Esophagus muscularis mucosa (tissue), 4 donors: ENCODE data around the gene CEP112.

Experiments used
- CTCF ChIP-seq, 3 experiments: fragments of 200-600 bp in 2 of 3; fragments of 450-650 bp in 1 of 3; sonication (generic) in 2 of 3; IDR thresholded peaks; one replicate each; pipeline ENCODE4 v1.5.1; 2017 to 2019; ENCODE audit warnings: antibody characterized with exemption in 3 of 3, mild to moderate bottlenecking in 2 of 3, moderate library complexity in 1 of 3
- EP300 ChIP-seq: sonication (generic); formaldehyde crosslinking; IDR thresholded peaks from one replicate; pipeline ENCODE4 v1.6.1; 2017; ENCODE audit warnings: antibody characterized with exemption
- POLR2A ChIP-seq: fragments of 450-650 bp; IDR thresholded peaks from one replicate; pipeline ENCODE4 v1.6.1; 2017; ENCODE audit warnings: antibody characterized with exemption, moderate library complexity, mild to moderate bottlenecking, low read depth
- POLR2AphosphoS5 ChIP-seq, 2 donors: sonication (generic); formaldehyde crosslinking; IDR thresholded peaks; one replicate each; pipeline ENCODE4 v1.6.1; 2017; ENCODE audit warnings: antibody characterized with exemption in 2 of 2

- no peak for TF ChIP-seq CTCF (IDR thresholded peaks at IDR 0.05)
- no peak for TF ChIP-seq POLR2AphosphoS5 (IDR thresholded peaks at IDR 0.05)
- TF ChIP-seq EP300, result no peak
- no peak for TF ChIP-seq POLR2A
These were observed 350.8 kb downstream of the CEP112 start for GRCh38 chr17:65841089-65841488.
